ENCODE data around the gene OAF. TPM values are rescaled to one million over a fixed set of nuclear protein-coding genes. Genes with fewer than 3 reads are reported as not detected.

OAF gene
- total RNA-seq, 1 experiment from 2014 or later, result 32.3 TPM

DNA sequence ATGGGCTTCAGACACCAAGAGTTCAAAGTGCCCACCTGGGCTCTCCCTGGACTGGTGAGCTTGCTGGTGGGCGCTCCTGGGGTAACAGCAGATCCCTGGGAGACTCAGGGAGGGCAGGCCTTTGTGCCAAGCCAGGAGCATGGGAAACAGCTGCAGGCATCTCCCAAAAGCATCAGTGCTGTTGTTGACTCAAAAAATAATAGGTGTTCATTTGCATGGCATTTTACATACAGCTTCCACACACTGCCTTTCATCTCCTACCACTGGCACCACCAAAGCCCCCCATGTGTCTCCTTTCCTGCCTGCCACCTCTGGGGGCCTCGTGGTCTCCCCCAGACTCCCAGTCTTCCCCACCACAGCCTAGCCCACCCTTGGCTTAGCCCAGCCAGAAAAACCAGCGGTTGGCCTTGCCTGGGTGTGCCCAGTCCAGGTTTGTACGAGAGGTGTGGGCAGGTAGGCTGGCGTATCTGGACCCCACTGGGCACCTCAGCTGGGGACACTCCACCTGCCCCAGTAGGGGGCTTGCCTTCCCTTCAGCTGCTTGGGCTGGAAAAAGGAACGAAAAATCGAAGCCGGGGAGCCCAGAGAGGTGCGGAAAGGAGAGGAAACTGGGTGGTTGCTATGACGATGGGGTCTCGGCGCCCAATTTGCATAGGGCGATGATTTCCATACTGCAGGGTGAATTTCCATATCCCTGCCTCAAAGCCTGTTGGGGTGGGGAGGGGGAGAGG, 44.1 kb downstream of the OAF start:
- H4K20me1 ChIP-seq (ENCODE audit: insufficient read depth), result no peaks in the 10 kb centered on the region
- no peak overlapping the region for H3K4me3 ChIP-seq (replicated peaks in 1 of 2; ENCODE audit: low read depth in 1 of 2, low read length in 2 of 2)
- ChIA-PET POLR2A (no interaction called here), CTCF (interaction anchor here (1.3 kb wide), 1 partner anchor 48 kb away, joined by 4 read pairs; no protein-coding TSS in a partner anchor), RAD21 (ENCODE audit: low non-redundant PET in 1 of 2, low total read pairs in 2 of 2, uncharacterized antibody in 2 of 2, unreplicated experiment in 2 of 2) (no interaction called here)
- H2AFZ ChIP-seq (ENCODE audit: low read depth, low read length, poor library complexity, severe bottlenecking), result no peak overlapping the region
- H3K27ac ChIP-seq (ENCODE audit: low read depth, low read length), result no peak overlapping the region
- no peak overlapping the region for H3K4me2 ChIP-seq (ENCODE audit: low read length)
- H3K27me3 ChIP-seq (ENCODE audit: insufficient read depth, low read length), result peaks cover 46% of the 10 kb centered on the region; the same call in 1 of the 2 replicates
- no peaks in the 10 kb centered on the region for H3K9me2 ChIP-seq (ENCODE audit: insufficient read depth)
- H3K36me3 ChIP-seq (ENCODE audit: control insufficient read depth in 1 of 2, insufficient read depth in 2 of 2, low read length in 2 of 2), result no peaks in the 10 kb centered on the region
- H3K79me2 ChIP-seq (ENCODE audit: insufficient read depth, low read length), result no peaks in the 10 kb centered on the region
- no peak overlapping the region for H3K9ac ChIP-seq (ENCODE audit: low read length)
- H3K9me3 ChIP-seq (ENCODE audit: control insufficient read depth in 1 of 2, insufficient read depth in 1 of 2, low read depth in 1 of 2, low read length in 2 of 2), result no peaks in the 10 kb centered on the region
- DNase-seq (ENCODE audit: low read depth, low spot score) (no peak), ATAC-seq (no peak; the same call in 1 of the 2 replicates)
- no peaks in the 10 kb centered on the region; a peak in 1 of 4 replicates for H3K4me1 ChIP-seq (ENCODE audit: control insufficient read depth in 1 of 2, insufficient read depth in 2 of 2, low read length in 2 of 2)
- intact Hi-C loops (cut with micrococcal nuclease), result no loop called here
- TF ChIP-seq ELF1 (IDR thresholded peaks at IDR 0.05; ENCODE audit: borderline replicate concordance, low read depth) (no peak), REST (IDR thresholded peaks at IDR 0.05; ENCODE audit: low read depth) (no peak), ZNF274 (IDR thresholded peaks at IDR 0.05; ENCODE audit: low read depth, low read length) (no peak), ATF3 (IDR thresholded peaks at IDR 0.05) (no peak), ZBTB33 (IDR thresholded peaks at IDR 0.05; ENCODE audit: extremely low read depth, insufficient replicate concordance, low read length) (no peak), MAX (IDR thresholded peaks at IDR 0.05) (no peak), SIN3A (IDR thresholded peaks at IDR 0.05; ENCODE audit: low read depth) (no peak), SP1 (IDR thresholded peaks at IDR 0.05; ENCODE audit: low read depth) (no peak), SRF (IDR thresholded peaks at IDR 0.05; ENCODE audit: low read depth) (no peak), TCF7L2 (IDR thresholded peaks at IDR 0.05; ENCODE audit: borderline replicate concordance, extremely low read depth, insufficient read depth, insufficient read length) (no peak), EZH2 (IDR thresholded peaks at IDR 0.05) (no peak), YY1 (IDR thresholded peaks at IDR 0.05; ENCODE audit: extremely low read depth, insufficient replicate concordance, low read depth, low read length) (no peak), JUND (IDR thresholded peaks at IDR 0.05) (no peak), RAD21 (IDR thresholded peaks at IDR 0.05; ENCODE audit: low read depth) (no peak), EZH2phosphoT487 (IDR thresholded peaks at IDR 0.05; ENCODE audit: borderline replicate concordance) (no peak)
- TF ChIP-seq, protein P1, sequence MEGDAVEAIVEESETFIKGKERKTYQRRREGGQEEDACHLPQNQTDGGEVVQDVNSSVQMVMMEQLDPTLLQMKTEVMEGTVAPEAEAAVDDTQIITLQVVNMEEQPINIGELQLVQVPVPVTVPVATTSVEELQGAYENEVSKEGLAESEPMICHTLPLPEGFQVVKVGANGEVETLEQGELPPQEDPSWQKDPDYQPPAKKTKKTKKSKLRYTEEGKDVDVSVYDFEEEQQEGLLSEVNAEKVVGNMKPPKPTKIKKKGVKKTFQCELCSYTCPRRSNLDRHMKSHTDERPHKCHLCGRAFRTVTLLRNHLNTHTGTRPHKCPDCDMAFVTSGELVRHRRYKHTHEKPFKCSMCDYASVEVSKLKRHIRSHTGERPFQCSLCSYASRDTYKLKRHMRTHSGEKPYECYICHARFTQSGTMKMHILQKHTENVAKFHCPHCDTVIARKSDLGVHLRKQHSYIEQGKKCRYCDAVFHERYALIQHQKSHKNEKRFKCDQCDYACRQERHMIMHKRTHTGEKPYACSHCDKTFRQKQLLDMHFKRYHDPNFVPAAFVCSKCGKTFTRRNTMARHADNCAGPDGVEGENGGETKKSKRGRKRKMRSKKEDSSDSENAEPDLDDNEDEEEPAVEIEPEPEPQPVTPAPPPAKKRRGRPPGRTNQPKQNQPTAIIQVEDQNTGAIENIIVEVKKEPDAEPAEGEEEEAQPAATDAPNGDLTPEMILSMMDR (IDR thresholded peaks at IDR 0.05 in 2 of 3, conservative IDR thresholded peaks at IDR 0.05 in 1 of 3; ENCODE audit: borderline replicate concordance in 1 of 3, insufficient read depth in 1 of 3, low read depth in 2 of 3, low read length in 2 of 3), result no peak
- BruUV-seq (replicated peaks), result no TSS peak

All from HCT116 (cell line).